Prostate gland (tissue), 2 donors: Measurements from ENCODE around the gene EP400. TPM values are rescaled to one million over a fixed set of nuclear protein-coding genes. Genes with fewer than 3 reads are reported as not detected.
"Not testable (repeated sequence)": the region's sequence is repeated elsewhere in the genome, so short reads cannot be mapped to it uniquely, and the experiment has no call there.

Experiments
- DNase-seq: peaks from one replicate; pipeline ENCODE4 v3.0.0-alpha.2; 2019; ENCODE audit warnings: low spot score
- H3K27ac ChIP-seq, 2 donors: fragments of 200-600 bp; sonication (generic); 2 replicates each; pipeline ENCODE4 v1.5.1; 2017 to 2019
- H3K27me3 ChIP-seq: fragments of 200-600 bp; sonication (generic); replicated peaks from 2 replicates; pipeline ENCODE4 v1.5.1; 2019; ENCODE audit not compliant: insufficient read depth
- H3K36me3 ChIP-seq, 2 donors: fragments of 200-600 bp; sonication (generic); 1 replicate in 1 of 2; 2 replicates in 1 of 2; pipeline versions ENCODE4 v1.5.1 to v1.8.1; 2017 to 2019
- H3K4me1 ChIP-seq: fragments of 200-600 bp; sonication (generic); replicated peaks from 2 replicates; pipeline ENCODE4 v1.5.1; 2019
- H3K4me3 ChIP-seq, 2 donors: fragments of 200-600 bp; sonication (generic); 2 replicates each; pipeline ENCODE4 v1.5.1; 2017 to 2019
- H3K9me3 ChIP-seq: fragments of 200-600 bp; sonication (generic); 2 replicates; pipeline ENCODE4 v1.5.1; 2017
- POLR2A ChIP-seq: fragments of 450-650 bp; IDR thresholded peaks from one replicate; pipeline ENCODE4 v1.6.1; 2016; ENCODE audit warnings: antibody characterized with exemption, mild to moderate bottlenecking
- POLR2AphosphoS5 ChIP-seq: sonication (generic); formaldehyde crosslinking; IDR thresholded peaks from one replicate; pipeline ENCODE4 v1.6.1; 2017; ENCODE audit warnings: antibody characterized with exemption
- WGBS: methylation state at CpG from one replicate; pipeline ENCODE4 v1.1.5; 2018; 5-methylcytosine and 5-hydroxymethylcytosine counted together
- intact Hi-C: fragments of 100-400 bp; cut with DNase I; formaldehyde crosslinking; loops from one replicate; pipeline ENCODE4 v1.14.2; 2022
- total RNA-seq, 2 donors: library from RNA; depleted of rRNA; stranded (reverse); fragments of >200 nt; gene quantifications; one replicate each; pipeline ENCODE4 v1.1.0, GENCODE V29; 2016
- TF ChIP-seq, protein P1 (sequence below), 4 experiments: fragments of 200-600 bp in 2 of 4; fragments of 450-650 bp in 2 of 4; sonication (generic) in 2 of 4; IDR thresholded peaks; 1 replicate in 3 of 4; 2 replicates in 1 of 4; pipeline ENCODE4 v1.5.1; 2016 to 2019; ENCODE audit warnings: antibody characterized with exemption in 4 of 4, mild to moderate bottlenecking in 2 of 4, moderate library complexity in 2 of 4

EP400 gene
- total RNA-seq, 2 donors from 2014 or later, result 22.3 to 46.2 TPM

DNA sequence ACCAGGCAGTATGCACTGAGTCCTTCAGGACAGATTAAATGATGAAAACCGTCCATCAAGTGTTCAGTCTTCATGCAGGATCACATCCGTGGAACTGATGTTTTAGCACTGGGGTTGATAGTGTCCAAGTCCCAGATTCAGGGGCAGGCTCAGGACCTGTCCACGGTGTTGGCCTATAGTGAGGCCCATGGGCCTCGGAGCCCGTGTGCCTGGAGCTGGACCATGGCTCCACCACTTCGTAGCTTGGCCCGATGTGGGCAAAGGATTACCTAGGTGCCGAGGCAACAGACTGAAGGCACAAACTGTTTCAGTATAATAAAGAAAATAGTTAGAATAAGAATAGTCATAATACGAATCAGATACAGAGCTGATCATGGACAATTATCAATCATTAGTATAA is 152.6 kb downstream of the EP400 start:
- no peaks in the 10 kb centered on the region for H3K4me1 ChIP-seq
- intact Hi-C loops, result no loop called here
- H3K4me3 ChIP-seq, result no peak overlapping the region
- H3K27ac ChIP-seq, result no peak overlapping the region
- 90% methylated on average over 9 of the region's 9 CpGs for WGBS
- H3K27me3 ChIP-seq, result no peaks in the 10 kb centered on the region
- H3K36me3 ChIP-seq, result no peaks in the 10 kb centered on the region
- H3K9me3 ChIP-seq, result no peaks in the 10 kb centered on the region
- TF ChIP-seq POLR2A (no peak), POLR2AphosphoS5 (no peak)
- TF ChIP-seq, protein P1, sequence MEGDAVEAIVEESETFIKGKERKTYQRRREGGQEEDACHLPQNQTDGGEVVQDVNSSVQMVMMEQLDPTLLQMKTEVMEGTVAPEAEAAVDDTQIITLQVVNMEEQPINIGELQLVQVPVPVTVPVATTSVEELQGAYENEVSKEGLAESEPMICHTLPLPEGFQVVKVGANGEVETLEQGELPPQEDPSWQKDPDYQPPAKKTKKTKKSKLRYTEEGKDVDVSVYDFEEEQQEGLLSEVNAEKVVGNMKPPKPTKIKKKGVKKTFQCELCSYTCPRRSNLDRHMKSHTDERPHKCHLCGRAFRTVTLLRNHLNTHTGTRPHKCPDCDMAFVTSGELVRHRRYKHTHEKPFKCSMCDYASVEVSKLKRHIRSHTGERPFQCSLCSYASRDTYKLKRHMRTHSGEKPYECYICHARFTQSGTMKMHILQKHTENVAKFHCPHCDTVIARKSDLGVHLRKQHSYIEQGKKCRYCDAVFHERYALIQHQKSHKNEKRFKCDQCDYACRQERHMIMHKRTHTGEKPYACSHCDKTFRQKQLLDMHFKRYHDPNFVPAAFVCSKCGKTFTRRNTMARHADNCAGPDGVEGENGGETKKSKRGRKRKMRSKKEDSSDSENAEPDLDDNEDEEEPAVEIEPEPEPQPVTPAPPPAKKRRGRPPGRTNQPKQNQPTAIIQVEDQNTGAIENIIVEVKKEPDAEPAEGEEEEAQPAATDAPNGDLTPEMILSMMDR (IDR thresholded peaks at IDR 0.05), result no peak
- no peak for DNase-seq

DNA sequence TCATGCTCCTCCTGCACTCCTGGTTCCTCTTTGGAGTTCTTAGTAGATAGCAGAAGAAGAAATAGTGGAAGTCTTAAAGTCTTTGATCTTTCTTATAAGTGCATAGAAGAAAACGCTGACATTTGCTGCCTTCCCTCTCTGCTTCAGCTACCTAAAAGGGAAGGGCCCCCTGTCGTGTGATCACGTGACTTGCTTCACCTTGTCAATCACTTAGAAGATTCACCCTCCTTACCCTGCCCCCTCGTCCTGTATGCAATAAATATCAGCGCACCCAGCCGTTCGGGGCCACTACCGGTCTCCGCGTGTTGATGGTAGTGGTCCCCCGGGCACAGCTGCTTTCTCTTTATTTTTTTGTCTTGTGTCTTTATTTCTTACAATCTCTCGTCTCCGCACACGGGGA is 153.3 kb downstream of the EP400 start:
- H3K27me3 ChIP-seq, H3K27ac ChIP-seq, H3K4me1 ChIP-seq, DNase-seq, H3K4me3 ChIP-seq, H3K36me3 ChIP-seq, H3K9me3 ChIP-seq, intact Hi-C loops: not testable (repeated sequence)
- WGBS, result 82% methylated on average over 14 of the region's 14 CpGs

DNA sequence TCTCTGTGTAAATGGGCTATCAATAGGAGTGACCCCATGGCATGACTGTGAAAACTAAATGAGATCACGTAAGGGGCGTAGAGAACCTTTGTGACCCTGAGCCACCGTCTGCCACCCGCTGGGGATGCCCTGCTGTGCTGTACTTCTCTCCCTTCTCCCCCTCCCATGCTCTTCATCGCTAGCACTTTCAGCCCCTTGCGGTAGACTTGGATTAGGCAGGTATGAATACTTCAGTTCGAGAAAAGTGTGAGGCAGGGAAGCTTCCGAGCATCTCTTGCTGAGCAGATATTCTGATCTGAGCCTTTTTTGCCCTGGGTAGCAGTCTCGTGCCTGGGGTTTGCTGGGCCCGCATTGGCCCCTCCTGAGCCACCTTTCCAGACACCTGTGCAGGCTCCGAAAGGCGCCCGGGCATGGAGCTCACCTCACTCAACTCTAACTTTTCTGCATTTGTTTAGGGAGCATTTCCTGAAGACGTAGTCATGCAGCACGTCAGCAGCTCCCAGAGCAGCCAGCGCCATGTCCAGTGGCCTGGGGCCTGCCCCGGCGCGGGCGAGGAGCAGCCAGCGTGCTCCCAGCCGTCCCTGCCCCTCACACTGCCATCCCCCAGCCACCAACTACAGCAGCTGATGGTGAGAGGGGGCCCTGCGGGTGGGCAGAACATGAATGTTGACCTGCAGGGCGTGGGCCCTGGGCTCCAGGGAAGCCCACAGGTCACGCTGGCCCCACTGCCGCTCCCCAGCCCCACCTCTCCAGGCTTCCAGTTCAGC is 154.0 kb downstream of the EP400 start:
- no peaks in the 10 kb centered on the region for H3K27me3 ChIP-seq
- no peak for DNase-seq
- no peaks in the 10 kb centered on the region for H3K9me3 ChIP-seq
- WGBS, result 90% methylated on average over 25 of the region's 26 CpGs
- H3K36me3 ChIP-seq, result no peaks in the 10 kb centered on the region
- TF ChIP-seq POLR2A (no peak), POLR2AphosphoS5 (no peak)
- TF ChIP-seq, protein P1 (IDR thresholded peaks at IDR 0.05), result no peak
- no peaks in the 10 kb centered on the region for H3K4me1 ChIP-seq
- H3K4me3 ChIP-seq, result no peak overlapping the region
- intact Hi-C loops, result no loop called here
- H3K27ac ChIP-seq, result no peak overlapping the region

DNA sequence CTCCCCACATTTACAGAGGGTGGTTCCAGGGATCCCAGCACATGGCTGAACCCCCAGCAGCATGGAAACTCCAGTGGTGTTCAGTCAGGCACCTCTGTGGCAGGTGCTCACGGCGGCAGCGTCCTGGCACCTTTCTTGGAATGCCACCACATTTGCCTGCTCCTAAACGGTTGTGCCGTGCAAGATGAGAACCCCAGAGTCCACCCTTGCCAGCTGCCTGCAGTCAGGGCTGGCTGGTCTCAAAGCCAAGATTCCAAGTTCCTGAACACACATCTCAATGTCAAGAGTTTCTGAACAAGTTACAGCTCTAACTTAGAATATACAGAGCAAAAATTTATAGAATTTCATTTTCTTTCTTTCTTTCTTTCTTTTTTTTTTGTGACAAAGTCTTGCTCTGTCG is 155.7 kb downstream of the EP400 start:
- DNase-seq, result no peak
- 88% methylated on average over 6 of the region's 6 CpGs for WGBS
- TF ChIP-seq, protein P1 (IDR thresholded peaks at IDR 0.05), result no peak
- TF ChIP-seq POLR2AphosphoS5 (no peak), POLR2A (no peak)

DNA sequence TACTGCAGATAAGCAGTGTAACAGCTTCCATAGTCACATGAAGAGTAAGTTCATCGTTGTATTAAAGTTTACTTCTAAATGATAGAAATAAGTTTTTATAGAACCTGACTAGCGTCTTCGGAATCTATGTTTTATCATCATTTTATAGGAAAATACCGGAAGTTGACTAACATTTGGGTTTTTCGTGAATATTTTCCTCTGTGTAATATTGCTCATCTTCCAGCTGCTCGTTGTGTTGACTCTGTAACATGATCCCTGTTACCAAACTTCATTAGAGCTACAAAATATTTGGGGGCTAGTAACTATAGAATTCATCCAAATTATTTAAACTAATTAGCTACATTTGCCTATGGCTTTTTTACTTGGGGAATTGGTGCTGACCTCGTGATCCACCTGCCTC is 157.2 kb downstream of the EP400 start:
- TF ChIP-seq POLR2A, result no peak
- no peak for TF ChIP-seq POLR2AphosphoS5
- TF ChIP-seq, protein P1 (IDR thresholded peaks at IDR 0.05), result no peak
- intact Hi-C loops, result no loop called here
- H3K36me3 ChIP-seq, result no peaks in the 10 kb centered on the region
- H3K27ac ChIP-seq, result no peak overlapping the region
- no peaks in the 10 kb centered on the region for H3K27me3 ChIP-seq
- H3K4me1 ChIP-seq, result no peaks in the 10 kb centered on the region
- H3K4me3 ChIP-seq, result no peak overlapping the region
- DNase-seq, result no peak
- H3K9me3 ChIP-seq, result no peaks in the 10 kb centered on the region
- 85% methylated on average over 7 of the region's 7 CpGs for WGBS

More for the DNA sequence above, 155.7 kb downstream of the EP400 start:
- no peaks in the 10 kb centered on the region for H3K9me3 ChIP-seq
- H3K27me3 ChIP-seq, result no peaks in the 10 kb centered on the region
- no peak overlapping the region for H3K4me3 ChIP-seq
- no peaks in the 10 kb centered on the region for H3K4me1 ChIP-seq
- intact Hi-C loops, result no loop called here
- H3K27ac ChIP-seq, result no peak overlapping the region
- H3K36me3 ChIP-seq, result no peaks in the 10 kb centered on the region
